Neural progenitor cell (in vitro differentiated cells): ENCODE data around the gene OAS3. TPM values are rescaled to one million over a fixed set of nuclear protein-coding genes. Genes with fewer than 3 reads are reported as not detected.

Experiments used
- DNase-seq: peaks from one replicate; pipeline ENCODE4 v3.0.0-alpha.2; 2016; ENCODE audit warnings: low spot score
- H2AFZ ChIP-seq: fragments of 200-600 bp; sonication (generic); replicated peaks from 2 replicates; pipeline ENCODE4 v1.6.1; 2016; ENCODE audit warnings: antibody characterized with exemption
- H3F3A ChIP-seq: fragments of 200-600 bp; sonication (generic); 2 replicates; pipeline ENCODE4 v1.6.1; 2016; ENCODE audit warnings: antibody characterized with exemption, low read depth
- H3K27ac ChIP-seq: fragments of 200-600 bp; sonication (generic); 2 replicates; pipeline ENCODE4 v1.5.1; 2016; ENCODE audit warnings: mild to moderate bottlenecking
- H3K27me3 ChIP-seq: fragments of 200-600 bp; sonication (generic); 2 replicates; pipeline ENCODE4 v1.6.1; 2016; ENCODE audit warnings: mild to moderate bottlenecking, moderate library complexity
- H3K36me3 ChIP-seq: fragments of 200-600 bp; sonication (generic); 2 replicates; pipeline ENCODE4 v1.5.1; 2016
- H3K4me1 ChIP-seq: fragments of 200-600 bp; sonication (generic); 2 replicates; pipeline ENCODE4 v1.6.1; 2016; ENCODE audit warnings: mixed run types
- H3K4me2 ChIP-seq: fragments of 200-600 bp; sonication (generic); 2 replicates; pipeline ENCODE4 v1.6.1; 2016
- H3K4me3 ChIP-seq: fragments of 200-600 bp; sonication (generic); 2 replicates; pipeline ENCODE4 v1.5.1; 2016
- H3K79me2 ChIP-seq: fragments of 200-600 bp; sonication (generic); 2 replicates; pipeline ENCODE4 v1.6.1; 2016; ENCODE audit warnings: low read depth
- H3K9ac ChIP-seq: fragments of 200-600 bp; sonication (generic); 2 replicates; pipeline ENCODE4 v1.6.1; 2016
- H3K9me3 ChIP-seq: fragments of 200-600 bp; sonication (generic); 2 replicates; pipeline ENCODE4 v1.5.1; 2016; ENCODE audit warnings: low read depth
- H4K20me1 ChIP-seq: fragments of 200-600 bp; sonication (generic); 2 replicates; pipeline ENCODE4 v1.6.1; 2016; ENCODE audit warnings: low read depth
- H3K27ac Mint-ChIP-seq: 3 replicates; pipeline ENCODE4 v1.8.0; 2021; ENCODE audit warnings: mixed read lengths
- H3K27me3 Mint-ChIP-seq: 2 replicates; pipeline ENCODE4 v1.8.0; 2022; ENCODE audit warnings: low read depth, mild to moderate bottlenecking, inconsistent platforms, moderate library complexity, mixed read lengths; ENCODE audit not compliant: insufficient read depth
- H3K36me3 Mint-ChIP-seq: 3 replicates; pipeline ENCODE4 v1.8.0; 2021; ENCODE audit warnings: mixed read lengths
- H3K4me1 Mint-ChIP-seq: 3 replicates; pipeline ENCODE4 v1.8.0; 2021; ENCODE audit warnings: mixed read lengths
- H3K4me3 Mint-ChIP-seq: 3 replicates; pipeline ENCODE4 v1.8.0; 2021; ENCODE audit warnings: mild to moderate bottlenecking, moderate library complexity, mixed read lengths
- H3K9me3 Mint-ChIP-seq: 3 replicates; pipeline ENCODE4 v1.8.0; 2020; ENCODE audit warnings: mixed read lengths
- EZH2 ChIP-seq: fragments of 200-600 bp; sonication (generic); IDR thresholded peaks from 2 replicates; pipeline ENCODE4 v1.6.1; 2017; ENCODE audit warnings: antibody characterized with exemption, mild to moderate bottlenecking, moderate library complexity
- EZH2phosphoT487 ChIP-seq: fragments of 200-600 bp; sonication (generic); IDR thresholded peaks from 2 replicates; pipeline ENCODE4 v1.6.1; 2017; ENCODE audit warnings: antibody characterized with exemption
- total RNA-seq: library from RNA; depleted of rRNA; stranded (reverse); fragments of >200 nt; gene quantifications from 2 replicates; pipeline ENCODE4 v1.2.3, GENCODE V29; 2015; ENCODE audit warnings: low replicate concordance
- TF ChIP-seq, protein P1 (sequence below): fragments of 200-600 bp; sonication (generic); IDR thresholded peaks from 2 replicates; pipeline ENCODE4 v1.5.1; 2017; ENCODE audit warnings: antibody characterized with exemption, mild to moderate bottlenecking

Gene OAS3
- total RNA-seq, 1 donor from 2014 or later: not detected

DNA sequence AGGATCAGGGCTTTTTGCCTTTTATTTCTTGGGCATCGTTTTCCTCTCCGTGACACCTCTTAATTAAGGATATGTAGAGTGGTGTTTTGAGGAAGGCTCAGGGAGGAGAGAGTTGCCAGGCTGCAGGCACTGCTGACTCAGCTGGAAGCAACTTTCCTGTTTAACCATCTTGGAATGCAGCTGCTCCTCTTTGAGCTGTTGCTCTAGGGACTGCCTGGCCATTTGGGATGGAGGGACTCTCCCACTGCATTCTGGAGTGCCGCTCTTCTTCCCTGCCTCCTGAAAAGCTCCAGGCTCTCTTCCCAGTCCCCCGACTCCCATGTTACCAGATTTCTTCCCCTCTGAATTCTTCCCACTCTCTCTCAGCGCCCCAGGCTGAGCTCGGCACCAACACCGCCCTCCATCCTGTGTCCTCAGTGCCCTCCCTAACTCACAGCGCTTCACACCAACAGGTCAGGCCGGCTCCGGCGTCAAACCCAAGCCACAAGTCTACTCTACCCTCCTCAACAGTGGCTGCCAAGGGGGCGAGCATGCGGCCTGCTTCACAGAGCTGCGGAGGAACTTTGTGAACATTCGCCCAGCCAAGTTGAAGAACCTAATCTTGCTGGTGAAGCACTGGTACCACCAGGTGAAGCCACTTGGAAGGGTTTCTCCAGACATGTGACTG, 5.9 kb downstream of the OAS3 start:
- no peaks in the 10 kb centered on the region for H3K79me2 ChIP-seq
- Mint-ChIP-seq H3K4me1 (no peaks in the 10 kb centered on the region), H3K4me3 (no peak overlapping the region), H3K9me3 (no peaks in the 10 kb centered on the region), H3K27me3 (peaks cover 10% of the 10 kb centered on the region), H3K27ac (no peak overlapping the region), H3K36me3 (no peaks in the 10 kb centered on the region)
- no peaks in the 10 kb centered on the region for H3F3A ChIP-seq
- H3K9ac ChIP-seq: no peak overlapping the region
- H3K9me3 ChIP-seq: no peaks in the 10 kb centered on the region
- TF ChIP-seq, protein P1, sequence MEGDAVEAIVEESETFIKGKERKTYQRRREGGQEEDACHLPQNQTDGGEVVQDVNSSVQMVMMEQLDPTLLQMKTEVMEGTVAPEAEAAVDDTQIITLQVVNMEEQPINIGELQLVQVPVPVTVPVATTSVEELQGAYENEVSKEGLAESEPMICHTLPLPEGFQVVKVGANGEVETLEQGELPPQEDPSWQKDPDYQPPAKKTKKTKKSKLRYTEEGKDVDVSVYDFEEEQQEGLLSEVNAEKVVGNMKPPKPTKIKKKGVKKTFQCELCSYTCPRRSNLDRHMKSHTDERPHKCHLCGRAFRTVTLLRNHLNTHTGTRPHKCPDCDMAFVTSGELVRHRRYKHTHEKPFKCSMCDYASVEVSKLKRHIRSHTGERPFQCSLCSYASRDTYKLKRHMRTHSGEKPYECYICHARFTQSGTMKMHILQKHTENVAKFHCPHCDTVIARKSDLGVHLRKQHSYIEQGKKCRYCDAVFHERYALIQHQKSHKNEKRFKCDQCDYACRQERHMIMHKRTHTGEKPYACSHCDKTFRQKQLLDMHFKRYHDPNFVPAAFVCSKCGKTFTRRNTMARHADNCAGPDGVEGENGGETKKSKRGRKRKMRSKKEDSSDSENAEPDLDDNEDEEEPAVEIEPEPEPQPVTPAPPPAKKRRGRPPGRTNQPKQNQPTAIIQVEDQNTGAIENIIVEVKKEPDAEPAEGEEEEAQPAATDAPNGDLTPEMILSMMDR: no peak
- TF ChIP-seq EZH2 (no peak), EZH2phosphoT487 (no peak)
- no peaks in the 10 kb centered on the region for H3K36me3 ChIP-seq
- peaks cover 10% of the 10 kb centered on the region for H3K4me1 ChIP-seq
- H3K27me3 ChIP-seq: peaks cover 10% of the 10 kb centered on the region
- no peak overlapping the region for H3K4me3 ChIP-seq
- no peak overlapping the region for H2AFZ ChIP-seq
- no peak overlapping the region for H3K27ac ChIP-seq
- DNase-seq: no peak
- H3K4me2 ChIP-seq: no peak overlapping the region
- no peaks in the 10 kb centered on the region for H4K20me1 ChIP-seq

DNA sequence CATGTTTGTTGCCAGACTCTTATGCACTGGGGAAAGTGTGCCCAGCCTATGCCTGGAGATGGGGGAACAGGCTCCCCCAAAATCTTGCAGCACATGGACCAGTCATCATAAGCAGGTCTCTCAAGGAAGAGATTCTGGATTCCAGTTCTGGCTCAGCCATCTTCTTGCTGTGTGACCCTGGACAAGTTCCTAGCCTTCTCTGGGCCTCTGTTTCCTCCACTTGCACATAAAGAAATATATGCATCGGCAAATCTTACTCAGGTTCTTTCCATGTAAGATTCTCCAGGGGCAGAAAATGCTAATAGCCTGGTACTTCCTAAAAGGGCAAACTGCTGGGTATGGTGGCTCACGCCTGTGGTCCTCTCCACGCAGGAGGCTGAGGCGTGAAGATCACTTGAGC, 7.2 kb downstream of the OAS3 start:
- no peaks in the 10 kb centered on the region for H3K9me3 ChIP-seq
- no peaks in the 10 kb centered on the region for H3K36me3 ChIP-seq
- no peaks in the 10 kb centered on the region for H3K4me1 ChIP-seq
- no peaks in the 10 kb centered on the region for H4K20me1 ChIP-seq
- H3K9ac ChIP-seq: no peak overlapping the region
- Mint-ChIP-seq H3K27me3 (peaks cover 2% of the 10 kb centered on the region), H3K27ac (no peak overlapping the region), H3K4me1 (no peaks in the 10 kb centered on the region), H3K9me3 (no peaks in the 10 kb centered on the region), H3K36me3 (no peaks in the 10 kb centered on the region), H3K4me3 (no peak overlapping the region)
- no peak for TF ChIP-seq EZH2
- TF ChIP-seq EZH2phosphoT487: no peak
- TF ChIP-seq, protein P1: no peak
- no peaks in the 10 kb centered on the region for H3K27me3 ChIP-seq
- H3K4me2 ChIP-seq: no peak overlapping the region
- H3K4me3 ChIP-seq: no peak overlapping the region
- H3K27ac ChIP-seq: no peak overlapping the region
- H3K79me2 ChIP-seq: no peaks in the 10 kb centered on the region
- H3F3A ChIP-seq: no peaks in the 10 kb centered on the region
- no peak overlapping the region for H2AFZ ChIP-seq
- DNase-seq: no peak

DNA sequence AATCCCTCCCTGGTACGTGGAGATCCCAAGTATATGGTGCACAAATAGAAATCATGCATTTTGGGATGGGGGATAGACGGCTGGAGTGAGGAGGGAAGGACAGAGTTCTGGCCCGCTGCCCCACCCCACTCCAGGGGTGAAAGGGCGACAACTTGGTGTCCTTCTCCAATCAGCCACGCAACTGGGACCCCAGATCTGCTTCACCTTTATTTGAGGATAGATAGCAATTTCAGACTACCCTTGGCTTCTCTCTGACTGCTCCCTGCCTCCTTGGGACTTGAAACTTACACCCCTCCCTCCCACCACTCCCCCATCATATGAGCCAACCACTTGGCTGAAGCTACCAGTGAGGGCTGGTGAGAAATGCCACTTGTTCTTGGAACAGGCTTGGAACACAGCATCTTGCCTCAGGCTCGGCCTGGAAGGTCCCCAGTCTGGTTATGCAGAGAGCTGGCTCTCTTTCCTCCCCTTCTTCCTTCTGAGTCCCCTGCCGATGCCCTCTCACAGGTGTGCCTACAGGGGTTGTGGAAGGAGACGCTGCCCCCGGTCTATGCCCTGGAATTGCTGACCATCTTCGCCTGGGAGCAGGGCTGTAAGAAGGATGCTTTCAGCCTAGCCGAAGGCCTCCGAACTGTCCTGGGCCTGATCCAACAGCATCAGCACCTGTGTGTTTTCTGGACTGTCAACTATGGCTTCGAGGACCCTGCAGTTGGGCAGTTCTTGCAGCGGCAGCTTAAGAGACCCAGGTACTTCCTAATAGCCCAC, 8.1 kb downstream of the OAS3 start:
- H4K20me1 ChIP-seq: no peaks in the 10 kb centered on the region
- H3K79me2 ChIP-seq: no peaks in the 10 kb centered on the region
- no peaks in the 10 kb centered on the region for H3K9me3 ChIP-seq
- Mint-ChIP-seq H3K27me3 (peaks cover 2% of the 10 kb centered on the region), H3K9me3 (no peaks in the 10 kb centered on the region), H3K4me3 (no peak overlapping the region), H3K36me3 (no peaks in the 10 kb centered on the region), H3K4me1 (no peaks in the 10 kb centered on the region), H3K27ac (no peak overlapping the region)
- H3F3A ChIP-seq: no peaks in the 10 kb centered on the region
- H3K36me3 ChIP-seq: no peaks in the 10 kb centered on the region
- H3K27me3 ChIP-seq: no peaks in the 10 kb centered on the region
- DNase-seq: no peak
- H3K4me3 ChIP-seq: no peak overlapping the region
- no peak overlapping the region for H3K27ac ChIP-seq
- no peak overlapping the region for H3K9ac ChIP-seq
- no peak overlapping the region for H2AFZ ChIP-seq
- no peak overlapping the region for H3K4me2 ChIP-seq
- H3K4me1 ChIP-seq: no peaks in the 10 kb centered on the region
- TF ChIP-seq, protein P1: no peak
- TF ChIP-seq EZH2phosphoT487 (no peak), EZH2 (no peak)
